Neural cell (in vitro differentiated cells): Measurements from ENCODE around the gene PBX2. TPM values are rescaled to one million over a fixed set of nuclear protein-coding genes. Genes with fewer than 3 reads are reported as not detected.

ENCODE experiments used
- H2AFZ ChIP-seq: fragments of 200-600, 300-800 bp; sonication (generic), shearing (Covaris generic); 2 replicates; pipeline ENCODE4 v1.6.0; 2014; ENCODE audit warnings: low read depth, mild to moderate bottlenecking, antibody characterized with exemption, low read length, moderate library complexity
- H3F3A ChIP-seq: fragments of 200-600 bp; shearing (Covaris generic); 2 replicates; pipeline ENCODE4 v1.6.1; 2016; ENCODE audit warnings: mild to moderate bottlenecking, moderate library complexity, mixed read lengths, antibody characterized with exemption, low read length; ENCODE audit not compliant: insufficient read depth, poor library complexity, severe bottlenecking
- H3K27ac ChIP-seq: fragments of 200-600, 300-800 bp; sonication (generic), shearing (Covaris generic); 2 replicates; pipeline ENCODE4 v1.5.1; 2014; ENCODE audit warnings: mild to moderate bottlenecking, low read length, moderate library complexity
- H3K27me3 ChIP-seq: fragments of 300-800, 200-600 bp; sonication (generic), shearing (Covaris generic); 2 replicates; pipeline ENCODE4 v1.6.0; 2014; ENCODE audit warnings: mild to moderate bottlenecking, low read depth, low read length, moderate library complexity; ENCODE audit not compliant: insufficient read depth
- H3K36me3 ChIP-seq: fragments of 300-800, 200-600 bp; sonication (generic), shearing (Covaris generic); 2 replicates; pipeline ENCODE4 v1.5.1; 2014; ENCODE audit warnings: mild to moderate bottlenecking, antibody characterized with exemption, low read length, moderate library complexity; ENCODE audit not compliant: insufficient read depth
- H3K4me2 ChIP-seq: fragments of 300-800, 200-600 bp; sonication (generic), shearing (Covaris generic); 2 replicates; pipeline ENCODE4 v1.6.0; 2014; ENCODE audit warnings: mild to moderate bottlenecking, low read length
- H3K4me3 ChIP-seq: fragments of 300-800, 200-600 bp; sonication (generic), shearing (Covaris generic); 2 replicates; pipeline ENCODE4 v1.5.1; 2014; ENCODE audit warnings: mild to moderate bottlenecking, low read length, moderate library complexity
- H3K79me2 ChIP-seq: fragments of 200-600 bp; shearing (Covaris generic); replicated peaks from 2 replicates; pipeline ENCODE4 v1.6.0; 2014; ENCODE audit warnings: mild to moderate bottlenecking, low read length, moderate library complexity; ENCODE audit not compliant: insufficient read depth
- H3K9ac ChIP-seq: fragments of 300-800, 200-600 bp; sonication (generic), shearing (Covaris generic); 2 replicates; pipeline ENCODE4 v1.6.1; 2016; ENCODE audit warnings: mild to moderate bottlenecking, low read length, mixed read lengths
- H3K9me2 ChIP-seq: fragments of 200-600 bp; shearing (Covaris generic); 2 replicates; pipeline ENCODE4 v1.6.1; 2016; ENCODE audit warnings: mild to moderate bottlenecking, low read length, mixed read lengths; ENCODE audit not compliant: insufficient read depth
- H3K9me3 ChIP-seq: fragments of 200-600, 300-800 bp; sonication (generic), shearing (Covaris generic); 2 replicates; pipeline ENCODE4 v1.6.1; 2016; ENCODE audit warnings: mild to moderate bottlenecking, mixed run types, low read length, moderate library complexity, mixed read lengths
- H4K20me1 ChIP-seq: fragments of 200-600 bp; shearing (Covaris generic); 2 replicates; pipeline ENCODE4 v1.6.1; 2016; ENCODE audit warnings: mild to moderate bottlenecking, mixed run types; ENCODE audit not compliant: insufficient read depth
- EP300 ChIP-seq: fragments of 450-650 bp; conservative IDR thresholded peaks from 2 replicates; pipeline ENCODE4 v1.6.1; 2014; ENCODE audit warnings: antibody characterized with exemption, mild to moderate bottlenecking, moderate library complexity; ENCODE audit not compliant: poor library complexity, severe bottlenecking
- EZH2 ChIP-seq: fragments of 200-600, 300-800 bp; shearing (Covaris generic), sonication (generic); IDR thresholded peaks from 2 replicates; pipeline ENCODE4 v1.6.1; 2014; ENCODE audit warnings: antibody characterized with exemption, low read length, borderline replicate concordance, mild to moderate bottlenecking; ENCODE audit not compliant: insufficient read depth, poor library complexity, severe bottlenecking
- MXI1 ChIP-seq: fragments of 450-650 bp; conservative IDR thresholded peaks from 2 replicates; pipeline ENCODE4 v1.6.1; 2014; ENCODE audit warnings: antibody characterized with exemption, mild to moderate bottlenecking; ENCODE audit not compliant: poor library complexity, severe bottlenecking
- RAD21 ChIP-seq: fragments of 450-650 bp; conservative IDR thresholded peaks from 2 replicates; pipeline ENCODE4 v1.6.1; 2014; ENCODE audit warnings: antibody characterized with exemption, mild to moderate bottlenecking, moderate library complexity
- SMC3 ChIP-seq: fragments of 450-650 bp; conservative IDR thresholded peaks from 2 replicates; pipeline ENCODE4 v1.6.1; 2014; ENCODE audit warnings: antibody characterized with exemption, mild to moderate bottlenecking, moderate library complexity; ENCODE audit not compliant: poor library complexity
- polyA plus RNA-seq: library from polyadenylated mRNA; depleted of rRNA; stranded (reverse); fragments of >200 nt; gene quantifications from 2 replicates; pipeline ENCODE4 v1.2.3, GENCODE V29; 2014
- TF ChIP-seq, protein P1 (sequence below): fragments of 450-650 bp; IDR thresholded peaks from 2 replicates; pipeline ENCODE4 v1.5.1; 2014; ENCODE audit warnings: antibody characterized with exemption, mild to moderate bottlenecking, moderate library complexity; ENCODE audit not compliant: poor library complexity, severe bottlenecking
- TF ChIP-seq, protein P2 (sequence below): IDR thresholded peaks from 2 replicates; pipeline ENCODE4 v1.6.1; 2012; ENCODE audit warnings: borderline replicate concordance

PBX2 gene
- polyA plus RNA-seq, 1 donor from 2014 or later = 53.2 TPM

DNA sequence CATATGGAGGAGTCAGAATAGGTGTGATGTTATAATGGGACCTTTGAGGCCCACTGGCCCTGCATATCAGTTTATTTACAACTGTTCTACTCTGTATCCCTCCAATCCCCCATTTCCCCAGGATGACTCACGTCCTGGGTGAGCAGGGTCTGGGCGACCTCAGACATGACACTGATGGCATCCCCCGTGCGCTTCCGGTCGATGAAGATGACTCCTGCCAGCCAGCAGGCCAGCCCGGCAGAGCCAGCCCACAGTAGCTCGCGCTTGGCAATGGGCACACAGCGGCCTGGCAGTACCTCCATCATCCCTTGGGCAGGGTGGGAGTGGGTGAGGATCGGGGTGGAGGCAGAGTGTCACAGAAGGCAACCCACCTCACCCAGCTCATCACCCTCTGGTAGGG lies 19.7 kb downstream of the PBX2 start:
- Histone ChIP-seq H3K9ac (no peak overlapping the region), H3K36me3 (no peaks in the 10 kb centered on the region), H3K27ac (no peak overlapping the region), H4K20me1 (no peaks in the 10 kb centered on the region), H3K9me3 (no peaks in the 10 kb centered on the region), H3K4me3 (no peak overlapping the region), H3K79me2 (peaks cover 26% of the 10 kb centered on the region), H3F3A (no peaks in the 10 kb centered on the region), H3K9me2 (no peaks in the 10 kb centered on the region), H3K4me2 (no peak overlapping the region), H3K27me3 (no peaks in the 10 kb centered on the region), H2AFZ (no peak overlapping the region)
- TF ChIP-seq EP300 = no peak
- TF ChIP-seq, protein P1, sequence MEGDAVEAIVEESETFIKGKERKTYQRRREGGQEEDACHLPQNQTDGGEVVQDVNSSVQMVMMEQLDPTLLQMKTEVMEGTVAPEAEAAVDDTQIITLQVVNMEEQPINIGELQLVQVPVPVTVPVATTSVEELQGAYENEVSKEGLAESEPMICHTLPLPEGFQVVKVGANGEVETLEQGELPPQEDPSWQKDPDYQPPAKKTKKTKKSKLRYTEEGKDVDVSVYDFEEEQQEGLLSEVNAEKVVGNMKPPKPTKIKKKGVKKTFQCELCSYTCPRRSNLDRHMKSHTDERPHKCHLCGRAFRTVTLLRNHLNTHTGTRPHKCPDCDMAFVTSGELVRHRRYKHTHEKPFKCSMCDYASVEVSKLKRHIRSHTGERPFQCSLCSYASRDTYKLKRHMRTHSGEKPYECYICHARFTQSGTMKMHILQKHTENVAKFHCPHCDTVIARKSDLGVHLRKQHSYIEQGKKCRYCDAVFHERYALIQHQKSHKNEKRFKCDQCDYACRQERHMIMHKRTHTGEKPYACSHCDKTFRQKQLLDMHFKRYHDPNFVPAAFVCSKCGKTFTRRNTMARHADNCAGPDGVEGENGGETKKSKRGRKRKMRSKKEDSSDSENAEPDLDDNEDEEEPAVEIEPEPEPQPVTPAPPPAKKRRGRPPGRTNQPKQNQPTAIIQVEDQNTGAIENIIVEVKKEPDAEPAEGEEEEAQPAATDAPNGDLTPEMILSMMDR = no peak

DNA sequence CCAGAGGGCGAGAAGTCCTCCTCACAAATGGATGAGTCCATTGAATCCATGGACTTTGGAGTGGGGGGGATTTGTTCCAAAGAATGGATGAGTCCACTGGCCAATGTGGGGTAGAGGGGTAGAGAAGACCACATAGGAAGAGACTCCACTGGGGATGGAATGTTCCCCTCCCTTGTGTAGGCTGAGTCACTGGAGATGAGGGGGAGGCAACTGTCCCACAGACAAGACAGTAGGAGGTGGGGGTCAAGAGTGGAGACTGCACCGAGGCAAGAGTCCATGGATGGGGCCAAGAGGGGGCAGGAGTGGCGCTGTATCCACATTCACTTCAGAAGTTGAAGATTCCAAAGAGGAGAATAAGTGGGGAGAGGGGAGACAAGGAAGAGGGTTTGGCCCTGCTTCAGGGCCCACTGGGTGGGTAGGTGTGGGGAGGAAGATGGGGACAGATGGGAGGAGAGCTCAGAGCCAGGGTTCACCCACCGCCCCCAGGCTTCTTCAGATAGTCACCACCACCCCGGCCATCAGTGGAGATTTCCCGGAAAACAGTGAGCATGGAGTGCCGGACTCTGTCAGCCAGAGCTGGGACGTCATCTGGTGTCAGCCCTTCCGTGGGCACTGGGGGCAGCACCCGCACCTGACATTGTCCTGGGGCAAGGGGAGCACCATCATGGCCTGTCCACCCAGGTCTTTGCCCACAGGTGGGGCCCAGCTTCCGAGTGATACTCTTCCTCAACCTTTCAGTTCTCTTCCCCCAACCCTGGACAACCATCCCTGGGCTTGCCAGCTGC lies 21.0 kb downstream of the PBX2 start:
- Histone ChIP-seq H2AFZ (no peak overlapping the region), H3K4me3 (no peak overlapping the region), H3K79me2 (peaks cover 13% of the 10 kb centered on the region), H3K9me3 (no peaks in the 10 kb centered on the region), H3K36me3 (no peaks in the 10 kb centered on the region), H3F3A (no peaks in the 10 kb centered on the region), H4K20me1 (no peaks in the 10 kb centered on the region), H3K4me2 (no peak overlapping the region), H3K27me3 (no peaks in the 10 kb centered on the region), H3K9me2 (no peaks in the 10 kb centered on the region), H3K27ac (no peak overlapping the region), H3K9ac (no peak overlapping the region)
- TF ChIP-seq EZH2 = no peak
- TF ChIP-seq, protein P2, sequence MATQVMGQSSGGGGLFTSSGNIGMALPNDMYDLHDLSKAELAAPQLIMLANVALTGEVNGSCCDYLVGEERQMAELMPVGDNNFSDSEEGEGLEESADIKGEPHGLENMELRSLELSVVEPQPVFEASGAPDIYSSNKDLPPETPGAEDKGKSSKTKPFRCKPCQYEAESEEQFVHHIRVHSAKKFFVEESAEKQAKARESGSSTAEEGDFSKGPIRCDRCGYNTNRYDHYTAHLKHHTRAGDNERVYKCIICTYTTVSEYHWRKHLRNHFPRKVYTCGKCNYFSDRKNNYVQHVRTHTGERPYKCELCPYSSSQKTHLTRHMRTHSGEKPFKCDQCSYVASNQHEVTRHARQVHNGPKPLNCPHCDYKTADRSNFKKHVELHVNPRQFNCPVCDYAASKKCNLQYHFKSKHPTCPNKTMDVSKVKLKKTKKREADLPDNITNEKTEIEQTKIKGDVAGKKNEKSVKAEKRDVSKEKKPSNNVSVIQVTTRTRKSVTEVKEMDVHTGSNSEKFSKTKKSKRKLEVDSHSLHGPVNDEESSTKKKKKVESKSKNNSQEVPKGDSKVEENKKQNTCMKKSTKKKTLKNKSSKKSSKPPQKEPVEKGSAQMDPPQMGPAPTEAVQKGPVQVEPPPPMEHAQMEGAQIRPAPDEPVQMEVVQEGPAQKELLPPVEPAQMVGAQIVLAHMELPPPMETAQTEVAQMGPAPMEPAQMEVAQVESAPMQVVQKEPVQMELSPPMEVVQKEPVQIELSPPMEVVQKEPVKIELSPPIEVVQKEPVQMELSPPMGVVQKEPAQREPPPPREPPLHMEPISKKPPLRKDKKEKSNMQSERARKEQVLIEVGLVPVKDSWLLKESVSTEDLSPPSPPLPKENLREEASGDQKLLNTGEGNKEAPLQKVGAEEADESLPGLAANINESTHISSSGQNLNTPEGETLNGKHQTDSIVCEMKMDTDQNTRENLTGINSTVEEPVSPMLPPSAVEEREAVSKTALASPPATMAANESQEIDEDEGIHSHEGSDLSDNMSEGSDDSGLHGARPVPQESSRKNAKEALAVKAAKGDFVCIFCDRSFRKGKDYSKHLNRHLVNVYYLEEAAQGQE = no peak

DNA sequence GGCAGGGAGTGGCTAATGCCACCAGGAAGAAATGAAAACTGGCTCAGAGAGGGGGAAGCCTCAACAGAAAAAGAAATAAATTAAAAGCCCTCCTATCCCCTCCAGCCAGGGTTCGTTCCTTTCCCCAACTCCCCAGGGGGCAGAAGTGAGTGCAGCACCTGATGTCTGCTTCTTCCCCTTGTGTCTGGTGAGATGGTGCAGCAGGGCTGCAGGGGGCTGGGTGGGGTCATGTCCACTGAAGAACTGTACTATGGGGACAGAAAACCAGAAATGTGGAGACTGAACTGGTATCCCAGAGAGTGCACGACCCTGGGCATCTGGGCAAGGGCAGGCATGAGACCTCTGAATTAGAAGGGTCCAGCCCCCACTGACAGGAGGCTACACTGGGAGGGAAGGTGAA lies 21.7 kb downstream of the PBX2 start:
- no peak overlapping the region for H3K27ac ChIP-seq
- TF ChIP-seq EZH2 (no peak), SMC3 (no peak), RAD21 (no peak), MXI1 (no peak)
- TF ChIP-seq, protein P1 = no peak
- peaks cover 7% of the 10 kb centered on the region for H3K79me2 ChIP-seq
- H3K9me3 ChIP-seq = no peaks in the 10 kb centered on the region
- H3K4me2 ChIP-seq = no peak overlapping the region
- no peak overlapping the region for H3K9ac ChIP-seq
- H3K4me3 ChIP-seq = no peak overlapping the region
- no peaks in the 10 kb centered on the region for H3F3A ChIP-seq
- no peaks in the 10 kb centered on the region for H3K27me3 ChIP-seq
- no peak overlapping the region for H2AFZ ChIP-seq
- H3K9me2 ChIP-seq = no peaks in the 10 kb centered on the region
- no peaks in the 10 kb centered on the region for H3K36me3 ChIP-seq
- no peaks in the 10 kb centered on the region for H4K20me1 ChIP-seq
